ENCODE data around the gene WNK4. TPM values are rescaled to one million over a fixed set of nuclear protein-coding genes. Genes with fewer than 3 reads are reported as not detected.

Gene WNK4
- total and polyA plus RNA-seq, 9 of the 15 experiments (the other 6 are each of a cell fraction or from before 2014, with no cell fraction given), result 0.32 to 25.8 (median 4.5) TPM

GRCh38 chr17:42798383-42799380 lies 18.3 kb downstream of the WNK4 start, which contains the start of the genes CNTD1 and COA3 (continued):
- no peak for TF ChIP-seq PHTF2 (CRISPR knock-in tag; IDR thresholded peaks at IDR 0.05)
- TF ChIP-seq GABPA (tag; conservative IDR thresholded peaks at IDR 0.05; ENCODE audit: low read depth), result peak; percentile 45; the same call in 1 of the 2 replicates
- TF ChIP-seq, protein P1, sequence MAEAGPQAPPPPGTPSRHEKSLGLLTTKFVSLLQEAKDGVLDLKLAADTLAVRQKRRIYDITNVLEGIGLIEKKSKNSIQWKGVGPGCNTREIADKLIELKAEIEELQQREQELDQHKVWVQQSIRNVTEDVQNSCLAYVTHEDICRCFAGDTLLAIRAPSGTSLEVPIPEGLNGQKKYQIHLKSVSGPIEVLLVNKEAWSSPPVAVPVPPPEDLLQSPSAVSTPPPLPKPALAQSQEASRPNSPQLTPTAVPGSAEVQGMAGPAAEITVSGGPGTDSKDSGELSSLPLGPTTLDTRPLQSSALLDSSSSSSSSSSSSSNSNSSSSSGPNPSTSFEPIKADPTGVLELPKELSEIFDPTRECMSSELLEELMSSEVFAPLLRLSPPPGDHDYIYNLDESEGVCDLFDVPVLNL (CRISPR knock-in tag; IDR thresholded peaks at IDR 0.05; ENCODE audit: low read depth), result no peak
- peak; percentile 69 for TF ChIP-seq SP1 (CRISPR knock-in tag; IDR thresholded peaks at IDR 0.05)
- TF ChIP-seq TARDBP (IDR thresholded peaks at IDR 0.05), result peak; percentile 34; the same call in 1 of the 2 replicates
- TF ChIP-seq TEAD1 (CRISPR knock-in tag; IDR thresholded peaks at IDR 0.05), result peak; percentile 40; a peak in 2 of 4 replicates
- TF ChIP-seq, protein P2, sequence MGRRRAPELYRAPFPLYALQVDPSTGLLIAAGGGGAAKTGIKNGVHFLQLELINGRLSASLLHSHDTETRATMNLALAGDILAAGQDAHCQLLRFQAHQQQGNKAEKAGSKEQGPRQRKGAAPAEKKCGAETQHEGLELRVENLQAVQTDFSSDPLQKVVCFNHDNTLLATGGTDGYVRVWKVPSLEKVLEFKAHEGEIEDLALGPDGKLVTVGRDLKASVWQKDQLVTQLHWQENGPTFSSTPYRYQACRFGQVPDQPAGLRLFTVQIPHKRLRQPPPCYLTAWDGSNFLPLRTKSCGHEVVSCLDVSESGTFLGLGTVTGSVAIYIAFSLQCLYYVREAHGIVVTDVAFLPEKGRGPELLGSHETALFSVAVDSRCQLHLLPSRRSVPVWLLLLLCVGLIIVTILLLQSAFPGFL (CRISPR knock-in tag; IDR thresholded peaks at IDR 0.05), result 0 out of 2 replicates have a peak, but pooled peaks have one; percentile 80
- TF ChIP-seq NCOR1 (IDR thresholded peaks at IDR 0.05), result no peak
- TF ChIP-seq PURB (CRISPR knock-in tag; IDR thresholded peaks at IDR 0.05; ENCODE audit: low read depth), result no peak
- no peak for TF ChIP-seq ZNF785 (CRISPR knock-in tag; IDR thresholded peaks at IDR 0.05)
- TF ChIP-seq ZEB2 (IDR thresholded peaks at IDR 0.05), result no peak
- no peak for TF ChIP-seq ATF1 (CRISPR knock-in tag; IDR thresholded peaks at IDR 0.05)
- peak; percentile 72 for TF ChIP-seq ATF1 (tag; IDR thresholded peaks at IDR 0.05)
- peak; percentile 81 for TF ChIP-seq CREM (IDR thresholded peaks at IDR 0.05; ENCODE audit: low read depth)
- no peak for TF ChIP-seq HINFP (tag; conservative IDR thresholded peaks at IDR 0.05; ENCODE audit: low read depth)
- TF ChIP-seq THAP12 (CRISPR knock-in tag; IDR thresholded peaks at IDR 0.05), result 0 out of 2 replicates have a peak, but pooled peaks have one; percentile 29
- TF ChIP-seq, protein P3, sequence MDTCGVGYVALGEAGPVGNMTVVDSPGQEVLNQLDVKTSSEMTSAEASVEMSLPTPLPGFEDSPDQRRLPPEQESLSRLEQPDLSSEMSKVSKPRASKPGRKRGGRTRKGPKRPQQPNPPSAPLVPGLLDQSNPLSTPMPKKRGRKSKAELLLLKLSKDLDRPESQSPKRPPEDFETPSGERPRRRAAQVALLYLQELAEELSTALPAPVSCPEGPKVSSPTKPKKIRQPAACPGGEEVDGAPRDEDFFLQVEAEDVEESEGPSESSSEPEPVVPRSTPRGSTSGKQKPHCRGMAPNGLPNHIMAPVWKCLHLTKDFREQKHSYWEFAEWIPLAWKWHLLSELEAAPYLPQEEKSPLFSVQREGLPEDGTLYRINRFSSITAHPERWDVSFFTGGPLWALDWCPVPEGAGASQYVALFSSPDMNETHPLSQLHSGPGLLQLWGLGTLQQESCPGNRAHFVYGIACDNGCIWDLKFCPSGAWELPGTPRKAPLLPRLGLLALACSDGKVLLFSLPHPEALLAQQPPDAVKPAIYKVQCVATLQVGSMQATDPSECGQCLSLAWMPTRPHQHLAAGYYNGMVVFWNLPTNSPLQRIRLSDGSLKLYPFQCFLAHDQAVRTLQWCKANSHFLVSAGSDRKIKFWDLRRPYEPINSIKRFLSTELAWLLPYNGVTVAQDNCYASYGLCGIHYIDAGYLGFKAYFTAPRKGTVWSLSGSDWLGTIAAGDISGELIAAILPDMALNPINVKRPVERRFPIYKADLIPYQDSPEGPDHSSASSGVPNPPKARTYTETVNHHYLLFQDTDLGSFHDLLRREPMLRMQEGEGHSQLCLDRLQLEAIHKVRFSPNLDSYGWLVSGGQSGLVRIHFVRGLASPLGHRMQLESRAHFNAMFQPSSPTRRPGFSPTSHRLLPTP (IDR thresholded peaks at IDR 0.05; ENCODE audit: borderline replicate concordance, extremely low read depth, insufficient read length), result no peak
- no peak for TF ChIP-seq NUFIP1 (IDR thresholded peaks at IDR 0.05; ENCODE audit: partially characterized antibody)

All from K562 (cell line).